Jurkat, Clone E6-1 (cell line): Measurements from ENCODE around the gene RBP2.

Experiments used
- DNase-seq: peaks from one replicate; pipeline ENCODE4 v3.0.0-alpha.2; 2011; ENCODE audit warnings: low read depth, low spot score
- H3K4me3 ChIP-seq: 2 replicates; pipeline ENCODE4 v1.5.1; 2011; ENCODE audit warnings: mild to moderate bottlenecking, low read length, control low read depth, moderate library complexity

Gene RBP2

DNA sequence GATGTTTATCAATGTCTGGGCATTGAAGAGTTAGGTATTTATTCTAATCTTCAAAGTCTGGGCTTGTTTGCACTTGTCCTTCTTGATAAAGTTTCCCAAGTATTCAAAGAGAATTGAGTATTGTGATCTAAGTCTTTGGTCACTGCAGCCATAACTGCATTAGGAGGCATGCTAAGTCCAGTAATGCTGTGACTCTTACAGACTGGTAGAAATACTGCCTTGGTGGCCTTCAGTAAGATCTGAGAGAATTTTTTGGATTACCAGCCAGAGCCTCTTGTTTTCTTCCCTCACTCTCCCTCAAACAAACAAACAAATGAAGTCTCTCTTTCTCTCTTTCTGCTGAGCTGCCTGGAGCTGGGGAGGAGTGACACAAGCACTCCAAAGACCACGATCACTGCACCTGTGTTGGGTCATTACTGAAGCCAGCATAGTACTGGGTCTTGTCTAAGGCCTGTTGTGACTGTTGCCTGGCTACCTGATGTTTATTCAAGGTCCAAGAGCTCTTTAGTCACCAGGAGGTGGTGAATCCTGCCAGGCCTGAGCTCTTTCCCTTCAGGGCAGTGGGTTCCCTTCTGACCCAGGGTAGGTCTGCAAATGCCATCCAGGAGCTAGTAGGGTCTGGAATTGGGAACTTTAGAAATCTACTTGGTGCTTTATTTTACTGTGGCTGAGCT, 14.8 kb upstream of the RBP2 start:
- no peak overlapping the region for H3K4me3 ChIP-seq
- no peak for DNase-seq

DNA sequence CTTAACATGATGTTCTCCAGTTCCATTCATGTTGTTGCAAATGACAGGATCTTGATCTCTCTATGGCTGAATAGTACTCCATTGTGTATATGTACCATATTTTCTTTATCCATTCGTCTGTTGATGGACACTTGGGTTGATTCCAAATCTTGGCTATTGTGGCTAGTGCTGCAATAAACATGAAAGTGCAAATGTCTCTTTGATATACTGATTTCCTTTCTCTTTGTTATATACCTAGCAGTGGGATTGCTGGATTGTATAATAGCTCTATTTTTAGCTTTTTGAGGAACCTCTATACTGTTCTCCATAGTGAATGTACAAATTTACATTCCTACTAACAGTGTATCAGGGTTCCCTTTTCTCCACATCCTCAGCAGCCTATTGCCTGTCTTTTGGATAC, 5.9 kb upstream of the RBP2 start:
- DNase-seq = no peak
- H3K4me3 ChIP-seq = no peak overlapping the region

DNA sequence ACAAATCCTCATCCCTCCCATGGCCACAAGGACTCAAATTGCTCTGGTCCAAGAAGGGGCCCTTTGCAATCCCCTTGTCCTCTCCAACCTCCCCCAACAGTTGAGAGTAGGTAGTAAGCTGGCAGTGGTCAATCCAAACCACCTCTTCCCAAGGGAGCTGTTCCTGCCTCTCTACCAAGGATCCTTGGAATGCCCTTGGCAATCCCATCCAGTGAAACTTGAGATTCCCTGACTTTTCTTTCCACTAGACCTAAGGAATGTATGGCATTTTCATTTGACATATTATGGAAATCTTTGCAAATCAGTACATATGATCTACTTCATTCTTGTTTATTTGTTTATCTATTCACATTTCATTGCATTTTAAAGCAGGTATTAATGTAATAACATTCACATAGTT, 4.8 kb upstream of the RBP2 start:
- no peak for DNase-seq
- H3K4me3 ChIP-seq = no peak overlapping the region

DNA sequence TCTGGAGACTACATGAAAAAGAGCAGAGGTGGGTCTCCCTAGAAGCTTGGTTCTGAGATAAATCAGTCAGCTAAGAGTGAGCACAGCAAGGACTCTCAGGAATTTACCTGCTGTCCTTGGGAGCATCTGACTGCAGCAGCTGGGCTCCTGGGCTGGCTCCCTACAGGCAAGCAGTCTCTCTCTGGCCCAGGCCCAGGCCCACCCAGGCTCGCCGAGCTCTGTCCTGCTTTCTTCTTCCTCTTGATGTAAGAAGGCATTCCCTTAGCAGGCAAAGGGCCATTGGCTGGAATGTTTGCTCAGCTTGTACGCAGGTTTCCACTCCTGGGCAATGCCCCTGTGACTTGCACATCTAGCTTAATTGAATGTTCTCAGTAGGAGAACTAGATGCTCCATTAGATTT, 4.3 kb upstream of the RBP2 start:
- no peak overlapping the region for H3K4me3 ChIP-seq
- no peak for DNase-seq

DNA sequence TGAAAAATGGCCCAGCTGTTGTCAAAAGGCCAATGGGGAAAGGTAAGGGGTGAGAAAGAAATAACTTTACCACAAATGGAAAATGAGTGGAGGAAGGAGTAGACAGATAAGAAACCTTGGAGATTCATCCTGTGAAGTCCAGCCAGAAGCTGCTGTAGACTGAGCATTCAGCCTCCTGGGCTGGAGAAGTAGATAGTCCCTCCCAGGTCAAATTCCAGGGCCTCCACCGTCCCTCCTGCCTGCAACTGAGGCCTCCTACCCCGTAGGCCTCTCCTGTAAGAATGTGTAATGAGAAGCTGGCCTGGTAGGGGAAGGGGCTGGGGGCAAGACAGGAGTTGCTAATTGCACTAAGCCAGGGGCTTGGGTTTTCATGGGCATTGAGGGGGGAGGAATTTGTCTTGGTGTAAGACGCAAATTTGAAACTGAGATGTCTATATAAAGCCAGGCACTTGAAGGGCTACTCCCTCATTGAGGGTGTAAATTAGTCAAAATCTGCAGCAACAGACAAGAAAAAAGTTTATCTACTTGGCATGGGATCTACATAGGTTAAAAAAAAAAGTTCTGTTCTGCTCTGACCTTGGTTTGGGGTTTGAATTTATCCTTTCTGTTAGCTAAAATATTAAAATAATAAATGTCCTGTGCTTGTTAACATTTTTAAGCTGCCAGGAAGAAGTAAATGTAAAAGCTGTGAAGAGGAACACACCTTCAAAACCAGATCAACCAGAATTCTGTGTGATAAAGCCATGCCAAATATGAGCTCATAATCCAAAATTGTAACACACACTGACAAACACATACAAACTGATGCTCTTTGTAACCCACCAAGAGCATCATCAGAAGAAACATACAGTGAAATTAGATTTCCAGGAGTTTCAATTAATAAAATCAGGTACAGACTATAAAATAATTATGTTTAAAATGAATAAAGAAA, 1.7 kb upstream of the RBP2 start:
- no peak overlapping the region for H3K4me3 ChIP-seq
- DNase-seq = no peak

DNA sequence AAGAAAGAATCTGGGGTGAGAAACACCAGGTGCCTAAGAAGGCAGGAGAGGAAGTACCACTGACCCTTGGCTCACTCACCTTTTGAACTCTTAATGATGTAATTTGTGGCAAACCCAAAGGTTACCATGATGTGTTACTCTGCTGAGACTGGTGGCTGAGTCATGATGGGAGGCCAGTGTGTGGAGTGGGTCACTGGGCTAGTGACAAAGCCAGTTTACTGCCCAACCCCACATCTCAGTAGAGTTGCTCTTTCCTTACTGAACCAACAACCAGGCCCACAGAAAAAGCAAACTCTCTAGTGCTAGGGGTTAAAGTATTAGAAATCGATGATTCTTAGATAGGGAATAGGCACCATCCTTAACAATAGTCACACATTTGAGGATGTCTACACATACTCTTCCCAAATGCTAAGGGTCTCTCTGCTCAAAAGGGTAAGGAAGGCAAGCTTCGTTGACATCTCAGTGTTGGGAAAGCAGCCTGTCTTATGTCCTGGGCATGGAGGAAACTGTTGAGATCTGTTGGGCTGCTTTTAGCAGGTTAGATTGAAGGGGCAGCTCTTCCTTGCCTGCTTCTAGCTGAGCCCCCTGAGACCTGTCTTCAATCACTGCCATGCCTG, 3.1 kb downstream of the RBP2 start:
- no peak for DNase-seq
- no peak overlapping the region for H3K4me3 ChIP-seq

DNA sequence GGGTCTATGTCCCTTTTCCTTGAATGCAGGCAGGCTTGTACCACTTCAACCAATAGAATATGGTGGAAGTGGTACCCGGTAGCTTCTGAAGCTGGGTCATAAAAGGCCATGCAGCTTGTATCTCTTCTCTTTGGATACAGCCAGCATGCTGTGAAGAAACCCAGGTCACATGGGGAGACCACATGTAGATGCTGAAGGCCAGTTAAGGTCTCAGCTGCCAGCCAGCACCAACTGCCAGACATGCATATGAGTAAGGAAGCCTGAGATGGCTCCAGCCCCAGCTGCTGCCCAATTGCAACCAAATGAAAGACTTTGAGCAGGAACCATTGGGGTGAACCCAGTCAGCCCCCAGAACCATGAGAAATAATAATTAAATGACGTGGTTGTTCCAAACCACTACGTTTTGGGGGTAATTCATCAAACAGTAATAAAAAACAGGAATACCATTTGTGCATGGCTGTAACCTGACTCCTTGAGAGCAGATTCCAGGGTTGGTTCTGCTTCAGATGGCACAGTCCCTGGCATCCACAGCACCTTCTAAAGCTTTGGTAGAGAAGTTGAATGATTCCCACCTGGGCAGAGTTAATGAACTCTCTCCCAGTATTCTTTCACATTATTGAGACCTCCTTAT, 3.8 kb downstream of the RBP2 start:
- no peak overlapping the region for H3K4me3 ChIP-seq
- DNase-seq = no peak

DNA sequence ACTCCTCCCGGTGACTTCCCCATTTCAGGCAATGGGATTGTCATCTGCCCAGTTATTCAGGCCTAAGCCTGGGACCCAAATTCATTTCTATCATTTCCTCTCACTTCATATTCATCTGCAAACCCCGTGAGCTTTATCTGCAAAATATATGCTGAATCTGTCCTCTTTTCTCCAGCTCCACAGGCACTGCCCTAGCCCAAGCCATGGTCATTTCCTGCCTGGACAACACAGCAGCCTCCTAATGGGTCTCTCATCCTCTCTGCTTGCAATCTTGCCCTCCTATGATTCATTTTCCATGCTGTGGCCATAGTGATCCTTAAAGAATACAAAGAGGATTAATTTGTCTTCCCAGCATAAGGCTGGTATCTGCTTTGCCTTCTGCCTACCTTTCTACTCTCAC, 6.1 kb downstream of the RBP2 start:
- no peak overlapping the region for H3K4me3 ChIP-seq
- DNase-seq = no peak

DNA sequence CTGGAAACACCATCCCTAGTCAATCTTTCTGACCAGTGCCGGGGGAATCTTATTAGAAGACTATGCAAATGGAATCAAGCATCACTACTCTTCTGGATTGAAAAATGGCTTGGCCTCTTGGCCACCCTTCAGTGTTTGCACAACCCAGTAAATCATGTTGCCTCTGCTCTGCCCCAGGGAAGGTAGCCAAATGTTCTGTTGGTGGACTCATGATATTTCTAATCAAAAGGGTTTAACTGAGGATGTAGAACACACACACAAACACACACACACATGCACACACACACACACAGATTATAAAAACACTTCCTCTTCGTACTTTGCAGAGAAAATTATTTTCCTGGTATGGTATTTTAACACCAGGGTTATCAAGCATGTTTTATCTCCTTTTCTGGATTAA, 7.9 kb downstream of the RBP2 start:
- no peak for DNase-seq
- H3K4me3 ChIP-seq = no peak overlapping the region

DNA sequence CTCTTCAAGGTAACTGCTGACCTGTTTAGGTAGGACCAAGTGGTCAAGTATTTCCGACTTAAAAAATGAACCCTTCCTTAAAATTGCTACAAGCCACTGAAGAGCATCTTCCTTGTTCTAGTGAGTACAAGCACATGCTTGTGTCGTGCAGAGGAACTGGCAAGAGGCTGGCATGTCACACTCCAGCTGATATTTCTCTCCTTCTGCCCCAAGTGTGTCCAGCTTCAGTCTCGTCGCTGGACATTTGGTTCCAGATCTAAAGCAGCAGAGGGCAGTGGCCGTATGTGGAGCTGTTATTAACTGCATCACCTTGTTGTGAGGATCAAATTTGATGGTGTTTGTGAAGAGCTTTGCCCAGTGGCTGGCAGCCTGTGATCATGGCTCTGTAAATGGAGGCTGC, 10.0 kb downstream of the RBP2 start:
- DNase-seq = no peak
- H3K4me3 ChIP-seq = no peak overlapping the region

DNA sequence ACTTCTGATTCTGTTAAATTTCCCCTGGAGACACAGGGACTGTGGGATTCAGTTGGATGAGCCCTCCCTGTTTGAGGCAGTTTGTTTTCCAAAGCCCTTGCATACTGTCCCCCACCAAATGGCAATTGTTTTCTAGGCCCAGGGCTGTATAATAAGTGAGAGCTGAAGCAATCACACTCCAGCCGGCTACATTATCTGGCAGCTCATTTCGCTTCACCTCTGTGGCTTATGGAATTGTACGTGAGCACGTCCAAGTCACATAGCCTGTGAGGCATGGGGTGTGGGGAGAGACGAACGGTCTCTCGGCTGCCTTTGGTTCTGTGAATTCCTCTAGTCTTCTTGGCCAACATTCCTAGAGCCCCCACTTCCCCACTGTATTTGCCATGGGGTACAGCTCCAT, 10.7 kb downstream of the RBP2 start:
- DNase-seq = no peak
- H3K4me3 ChIP-seq = no peak overlapping the region

DNA sequence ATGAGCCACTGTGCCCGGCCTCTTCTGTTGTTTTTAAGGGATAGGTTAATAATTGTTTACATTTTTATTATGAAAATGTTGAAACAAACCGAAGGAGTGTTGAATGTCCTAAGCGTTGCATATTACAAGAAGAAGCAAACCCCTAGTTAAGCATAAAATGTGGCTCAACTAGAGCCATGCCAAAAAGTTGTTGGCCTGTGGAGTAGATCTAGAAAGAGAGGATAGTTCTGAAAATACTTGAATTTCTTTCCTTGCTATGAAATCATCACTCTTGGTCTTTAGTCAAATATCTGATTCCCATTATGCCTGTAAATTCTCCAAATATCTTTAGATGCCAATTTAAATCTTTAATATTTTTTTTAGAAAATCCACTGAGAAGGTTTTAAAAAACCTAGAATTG, 12.8 kb downstream of the RBP2 start:
- no peak overlapping the region for H3K4me3 ChIP-seq
- no peak for DNase-seq

DNA sequence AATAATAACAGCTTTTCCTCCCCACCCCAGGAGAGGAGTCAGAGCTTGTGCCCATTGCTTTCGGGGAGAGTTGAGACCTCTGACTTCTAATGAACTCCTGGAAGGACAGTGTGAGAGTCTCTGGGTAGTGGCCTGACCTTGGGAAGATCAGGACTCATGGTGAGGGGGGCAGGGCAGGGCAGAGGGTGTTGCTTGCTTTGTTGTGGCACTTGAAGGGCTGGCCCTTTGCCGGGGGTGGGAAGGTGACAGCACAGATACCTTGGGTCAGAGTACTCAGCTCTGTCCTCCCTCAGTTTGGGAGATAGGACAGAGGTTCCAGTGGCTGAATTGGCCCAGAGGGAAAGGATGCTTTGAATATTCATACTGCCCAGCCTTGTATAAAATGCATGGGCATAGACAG, 15.8 kb downstream of the RBP2 start:
- DNase-seq = no peak
- H3K4me3 ChIP-seq = no peak overlapping the region

DNA sequence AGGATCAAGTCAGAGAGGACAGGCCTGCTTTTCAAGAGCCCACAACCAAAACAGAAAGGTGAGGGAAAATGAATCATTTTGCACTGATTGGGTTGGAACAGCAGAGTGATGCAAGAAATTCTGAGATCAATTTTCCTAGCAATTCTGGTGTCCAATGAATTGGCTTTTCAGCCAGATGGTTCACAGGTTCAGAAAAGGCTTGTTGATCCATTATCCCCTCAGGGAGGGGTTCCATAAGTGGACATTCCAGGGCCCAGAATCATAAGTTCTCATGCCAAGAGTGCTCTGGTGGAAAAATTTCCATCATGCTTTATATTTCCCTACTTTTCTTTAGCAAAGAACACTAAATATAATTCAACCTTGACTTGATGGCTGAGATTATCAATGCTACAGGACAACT, 16.2 kb downstream of the RBP2 start:
- no peak for DNase-seq
- H3K4me3 ChIP-seq = no peak overlapping the region

DNA sequence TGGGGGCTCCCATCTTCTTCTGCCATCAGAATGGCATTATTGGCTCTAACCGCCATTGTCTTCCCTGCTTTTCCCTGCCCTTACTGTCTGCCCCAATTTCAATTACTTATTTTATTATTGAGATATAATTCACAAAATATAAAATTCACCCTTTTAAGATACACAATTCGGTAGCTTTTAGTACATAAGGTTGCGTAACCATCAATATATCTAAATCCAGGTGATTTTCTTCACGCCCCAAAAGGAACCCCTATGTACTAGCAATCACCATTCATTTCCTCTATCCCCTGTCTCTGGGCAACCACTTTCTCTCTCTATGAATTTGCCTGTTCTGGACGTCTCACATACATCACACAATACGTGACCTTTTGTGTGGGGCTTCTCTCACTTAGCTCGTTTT, 18.0 kb downstream of the RBP2 start:
- H3K4me3 ChIP-seq = no peak overlapping the region
- DNase-seq = no peak

DNA sequence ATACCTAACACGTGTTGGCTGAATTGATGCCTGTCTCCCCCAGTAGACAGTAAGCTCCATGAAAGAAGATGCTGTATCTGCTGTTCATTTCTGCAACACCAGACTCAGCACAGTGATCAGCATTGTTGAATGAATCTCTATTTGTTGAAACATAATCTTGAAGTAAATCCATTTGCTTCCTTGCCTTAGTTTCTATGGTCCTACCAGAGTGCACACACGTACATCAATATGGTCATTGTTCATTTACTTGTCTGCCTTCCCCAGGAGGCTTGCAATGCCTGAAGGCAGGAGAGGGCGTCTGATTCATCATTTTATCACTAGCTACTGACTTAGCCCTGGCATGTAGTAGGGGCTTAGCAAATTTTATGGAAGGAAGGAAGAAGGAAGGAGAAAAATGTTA, 19.2 kb downstream of the RBP2 start:
- DNase-seq = no peak
- H3K4me3 ChIP-seq = no peak overlapping the region

DNA sequence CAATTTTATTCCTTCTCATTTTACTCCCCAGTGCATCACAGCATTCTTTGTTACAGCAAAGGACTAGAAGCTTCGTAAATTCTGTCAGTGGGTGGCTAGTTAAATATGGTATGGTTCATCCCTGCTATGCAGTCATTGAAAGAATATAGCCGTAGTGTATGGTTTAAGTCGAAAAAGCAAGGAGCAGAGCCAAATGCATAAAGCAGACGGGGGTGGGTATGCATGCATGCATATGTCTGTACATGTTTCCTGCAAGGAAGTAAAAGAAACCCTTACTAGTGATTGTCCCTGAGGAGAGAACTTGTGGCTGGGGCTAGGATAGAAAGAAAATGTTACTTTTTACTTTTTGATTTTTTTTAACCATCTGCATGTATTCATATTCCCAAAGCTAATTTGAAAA, 19.9 kb downstream of the RBP2 start:
- no peak for DNase-seq
- H3K4me3 ChIP-seq = no peak overlapping the region

DNA sequence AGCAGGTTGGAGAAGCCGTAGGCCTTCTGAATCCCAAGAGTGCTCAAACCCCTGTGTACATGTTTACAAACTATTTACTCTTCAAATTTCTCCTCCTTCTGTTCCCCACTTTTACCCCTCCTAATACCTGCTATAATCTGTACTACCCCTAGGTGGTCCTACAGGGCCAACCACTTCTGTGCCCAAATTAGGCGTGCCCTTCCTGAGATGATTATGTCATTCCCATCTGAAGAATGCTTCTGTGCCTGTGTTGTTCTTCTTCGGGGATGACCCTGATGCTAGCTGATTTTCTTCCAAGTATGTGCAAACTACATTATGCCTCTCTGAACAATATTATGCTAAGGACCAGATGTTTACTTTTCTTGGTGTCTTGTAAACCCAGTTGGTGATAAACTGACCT, 20.5 kb downstream of the RBP2 start:
- no peak overlapping the region for H3K4me3 ChIP-seq
- DNase-seq = peak; percentile 6

DNA sequence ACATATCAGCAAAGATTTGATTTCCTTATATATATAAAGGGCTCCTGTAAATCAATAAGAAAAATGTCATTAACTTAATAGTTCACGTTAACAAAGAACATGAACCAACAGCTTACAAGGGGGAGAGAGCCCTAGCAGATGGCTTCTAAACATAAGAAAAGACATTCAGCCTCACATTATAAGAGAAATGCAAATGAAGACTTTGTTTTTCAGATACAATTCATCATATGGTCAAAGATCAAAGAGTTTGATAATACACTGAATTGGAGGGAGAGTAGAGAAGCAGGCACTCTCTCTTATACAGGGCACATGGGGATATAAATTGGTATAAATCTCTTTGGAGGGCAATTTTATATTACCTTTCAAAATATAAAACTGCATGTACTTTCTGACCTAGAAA, 21.1 kb downstream of the RBP2 start:
- no peak overlapping the region for H3K4me3 ChIP-seq
- no peak for DNase-seq

DNA sequence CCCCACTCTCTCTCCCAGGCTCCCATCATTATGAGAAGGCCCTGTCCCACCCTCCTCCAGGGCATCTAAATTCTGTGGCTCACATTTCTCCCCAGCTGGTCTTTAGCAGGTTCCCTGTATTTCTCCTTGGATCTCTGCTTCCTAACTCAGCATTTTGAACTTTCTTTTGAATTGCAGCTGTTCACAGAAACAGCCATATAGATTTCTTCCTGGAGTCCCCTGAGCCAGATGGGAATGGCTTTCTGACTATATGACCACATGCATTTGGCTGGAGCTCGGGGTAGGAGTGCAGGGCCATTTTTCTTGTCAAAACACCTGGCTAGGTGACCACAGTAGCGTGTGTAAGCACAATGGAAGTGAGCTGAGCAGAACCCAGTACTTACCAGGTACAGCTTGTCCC, 22.0 kb downstream of the RBP2 start:
- H3K4me3 ChIP-seq = no peak overlapping the region
- no peak for DNase-seq
